GM08714 (cell line): ENCODE measurements around the gene HSPB7.
A peak's percentile ranks its signal among the peaks of the same experiment; 100 is the strongest.

Source experiments
- H3K4me3 ChIP-seq: fragments of 200-500 bp; sonication (Bioruptor generic); 2 replicates; pipeline ENCODE4 v1.5.1; 2014; ENCODE audit warnings: mild to moderate bottlenecking, low read length, inconsistent platforms
- ZNF274 ChIP-seq: IDR thresholded peaks from 2 replicates; pipeline ENCODE4 v1.6.1; 2012; ENCODE audit warnings: mild to moderate bottlenecking, low read depth, low read length

The HSPB7 gene

DNA sequence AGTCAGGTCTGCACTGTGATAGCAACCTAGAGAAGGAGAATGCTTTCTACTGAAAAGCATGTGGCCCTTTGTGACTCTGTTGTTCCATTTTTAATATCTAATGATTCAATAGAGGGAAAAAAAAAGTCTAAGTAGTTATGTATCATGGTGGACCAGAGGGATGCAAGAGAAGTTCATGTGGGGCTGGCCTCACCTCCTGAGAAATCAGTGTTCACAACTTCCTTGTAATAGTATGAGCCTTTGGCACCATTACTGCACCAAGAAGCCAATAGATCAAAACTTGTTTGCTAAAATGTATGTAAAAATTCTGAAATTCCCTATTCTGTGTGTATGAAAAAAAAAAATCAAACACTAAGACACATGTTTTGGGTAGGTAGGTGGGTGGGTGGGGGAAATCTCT is 46.9 kb downstream of the HSPB7 start:
- no peak overlapping the region for H3K4me3 ChIP-seq
- no peak for TF ChIP-seq ZNF274

DNA sequence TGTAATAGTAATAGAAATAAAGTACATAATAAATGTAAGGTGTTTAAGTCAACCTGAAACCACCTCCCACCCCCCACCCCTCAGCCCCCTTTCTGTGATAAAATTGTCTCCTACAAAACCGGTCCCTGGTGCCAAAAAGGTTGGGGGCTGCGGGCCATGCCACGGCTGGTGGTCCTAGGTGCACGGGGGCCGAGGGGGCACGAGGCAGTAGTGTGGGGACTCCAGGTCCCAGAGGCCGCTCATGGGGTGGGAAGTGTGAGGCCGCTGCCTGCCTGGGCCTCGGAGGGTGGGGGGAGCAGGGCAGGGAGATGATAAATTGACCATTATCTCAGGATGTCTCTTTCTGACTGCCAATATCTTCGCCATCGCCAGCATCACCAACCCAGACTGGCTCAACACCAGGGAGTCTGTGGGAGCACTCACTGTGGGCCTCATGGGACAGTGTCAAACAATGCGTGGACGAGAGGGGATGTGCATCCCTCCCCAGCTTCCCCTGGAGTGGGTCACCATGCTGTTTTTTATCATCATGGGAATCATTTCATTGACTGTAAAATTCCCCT is 48.4 kb downstream of the HSPB7 start:
- no peak overlapping the region for H3K4me3 ChIP-seq
- TF ChIP-seq ZNF274, result no peak

GRCh38 chr1:15968172-15968571 is 49.7 kb downstream of the HSPB7 start:
- no peak overlapping the region for H3K4me3 ChIP-seq
- no peak for TF ChIP-seq ZNF274

DNA sequence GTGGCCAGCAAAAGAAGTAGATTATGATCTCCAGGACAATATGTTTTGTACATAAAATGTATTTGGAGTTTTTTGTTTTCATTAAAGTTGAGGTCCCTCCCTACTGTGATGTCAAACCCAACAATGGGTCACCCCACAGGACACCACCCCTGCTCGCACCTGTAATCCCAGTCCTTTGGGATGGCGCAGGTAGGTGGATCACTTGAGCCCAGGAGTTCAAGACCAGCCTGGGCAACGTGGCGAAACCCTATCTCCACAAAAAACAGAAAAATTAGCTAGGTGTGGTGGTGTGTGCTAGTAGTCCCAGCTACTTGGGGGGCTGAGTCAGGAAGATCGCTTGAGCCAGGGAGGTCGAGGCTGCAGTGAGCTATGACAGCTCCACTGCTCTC is 50.9 kb downstream of the HSPB7 start:
- no peak for TF ChIP-seq ZNF274
- H3K4me3 ChIP-seq, result no peak overlapping the region

DNA sequence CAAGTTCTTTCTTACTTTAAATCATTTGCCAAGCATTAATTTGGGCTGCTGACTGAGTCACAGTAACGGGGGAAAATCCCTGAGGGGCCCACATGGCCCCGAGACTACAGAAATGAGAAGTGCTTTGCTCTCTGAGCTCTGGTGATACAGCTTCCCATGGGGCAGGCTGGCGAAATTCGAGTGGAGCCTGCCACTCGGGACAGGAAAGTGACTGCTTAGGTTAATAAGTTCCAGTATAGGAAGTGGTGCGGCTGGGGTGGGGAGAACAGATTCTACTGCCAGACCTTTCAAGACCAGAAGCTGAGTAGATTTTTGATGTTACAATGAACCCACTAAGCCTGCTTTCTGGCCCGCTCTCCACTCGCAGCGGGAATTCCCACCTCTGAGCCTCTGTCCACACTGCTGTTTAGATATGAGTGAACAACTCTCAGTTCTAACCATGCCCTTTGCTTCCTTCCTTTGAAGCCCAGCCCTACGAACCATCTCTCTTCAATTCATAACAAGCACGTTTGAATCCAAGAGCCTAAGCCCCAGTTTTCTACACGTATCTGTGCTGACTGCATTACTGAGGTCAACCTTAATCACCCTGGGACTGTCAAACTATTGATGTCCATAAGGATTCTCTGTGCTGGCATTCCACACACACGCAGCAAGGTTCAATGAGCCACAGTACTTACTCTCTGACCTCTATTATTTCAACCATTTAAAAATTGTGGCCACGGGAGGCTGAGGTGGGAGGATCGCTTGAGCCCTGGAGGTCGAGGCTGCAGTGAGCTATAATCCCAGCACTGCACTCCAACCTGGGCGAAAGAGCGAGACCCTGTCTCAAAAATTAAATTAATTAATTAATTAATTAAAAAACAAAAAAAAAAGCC is 51.5 kb downstream of the HSPB7 start:
- H3K4me3 ChIP-seq, result peak overlapping the region; percentile 11; the same call in 1 of the 2 replicates
- TF ChIP-seq ZNF274, result no peak

GRCh38 chr1:15965228-15965767 is 52.5 kb downstream of the HSPB7 start:
- TF ChIP-seq ZNF274, result no peak
- peak overlapping the region; percentile 53; the same call in 1 of the 2 replicates for H3K4me3 ChIP-seq
